NCI-H226 (cell line): ENCODE data around the gene MAPK14.
"Not testable (repeated sequence)": the region's sequence is repeated elsewhere in the genome, so short reads cannot be mapped to it uniquely, and the experiment has no call there.

Source experiments
- DNase-seq: peaks from one replicate; pipeline ENCODE4 v3.0.0-alpha.2; 2015

Gene MAPK14

GRCh38 chr6:36070252-36070651, 42.6 kb downstream of the MAPK14 start:
- DNase-seq, result no peak

GRCh38 chr6:36071281-36071680, 43.7 kb downstream of the MAPK14 start:
- no peak for DNase-seq

- no peak for DNase-seq
These were observed 44.1 kb downstream of the MAPK14 start for GRCh38 chr6:36071714-36072113.

GRCh38 chr6:36072681-36073080, 45.1 kb downstream of the MAPK14 start:
- DNase-seq, result no peak

- no peak for DNase-seq
These were observed 46.0 kb downstream of the MAPK14 start for GRCh38 chr6:36073587-36073986.

- no peak for DNase-seq
These were observed 48.0 kb downstream of the MAPK14 start for GRCh38 chr6:36075656-36076055.

GRCh38 chr6:36076178-36077063, 48.8 kb downstream of the MAPK14 start:
- DNase-seq, result no peak

GRCh38 chr6:36078159-36078558, 50.6 kb downstream of the MAPK14 start:
- no peak for DNase-seq

GRCh38 chr6:36079601-36080000, 52.0 kb downstream of the MAPK14 start:
- no peak for DNase-seq

- no peak for DNase-seq
These were observed 54.7 kb downstream of the MAPK14 start for GRCh38 chr6:36082318-36082717.

- no peak for DNase-seq
These were observed 55.8 kb downstream of the MAPK14 start for GRCh38 chr6:36083446-36083845.

GRCh38 chr6:36088204-36088603, 60.6 kb downstream of the MAPK14 start:
- DNase-seq, result not testable (repeated sequence)

- DNase-seq, result no peak
These were observed 61.4 kb downstream of the MAPK14 start for GRCh38 chr6:36089048-36089447.

GRCh38 chr6:36094238-36094637, 66.6 kb downstream of the MAPK14 start:
- DNase-seq, result no peak

- peak; percentile 46 for DNase-seq
These were observed 67.3 kb downstream of the MAPK14 start for GRCh38 chr6:36094753-36095496.

- DNase-seq, result no peak
These were observed 68.1 kb downstream of the MAPK14 start for GRCh38 chr6:36095497-36096391.

GRCh38 chr6:36098253-36098919, 70.8 kb downstream of the MAPK14 start:
- no peak for DNase-seq

- no peak for DNase-seq
These were observed 71.5 kb downstream of the MAPK14 start for GRCh38 chr6:36098920-36099647.

GRCh38 chr6:36099869-36100483, 72.4 kb downstream of the MAPK14 start:
- no peak for DNase-seq

GRCh38 chr6:36101691-36102090, 74.1 kb downstream of the MAPK14 start:
- no peak for DNase-seq

- no peak for DNase-seq
These were observed 75.2 kb downstream of the MAPK14 start for GRCh38 chr6:36102853-36103252.
